ENCODE data around the gene PPFIA3.

PPFIA3 gene

DNA sequence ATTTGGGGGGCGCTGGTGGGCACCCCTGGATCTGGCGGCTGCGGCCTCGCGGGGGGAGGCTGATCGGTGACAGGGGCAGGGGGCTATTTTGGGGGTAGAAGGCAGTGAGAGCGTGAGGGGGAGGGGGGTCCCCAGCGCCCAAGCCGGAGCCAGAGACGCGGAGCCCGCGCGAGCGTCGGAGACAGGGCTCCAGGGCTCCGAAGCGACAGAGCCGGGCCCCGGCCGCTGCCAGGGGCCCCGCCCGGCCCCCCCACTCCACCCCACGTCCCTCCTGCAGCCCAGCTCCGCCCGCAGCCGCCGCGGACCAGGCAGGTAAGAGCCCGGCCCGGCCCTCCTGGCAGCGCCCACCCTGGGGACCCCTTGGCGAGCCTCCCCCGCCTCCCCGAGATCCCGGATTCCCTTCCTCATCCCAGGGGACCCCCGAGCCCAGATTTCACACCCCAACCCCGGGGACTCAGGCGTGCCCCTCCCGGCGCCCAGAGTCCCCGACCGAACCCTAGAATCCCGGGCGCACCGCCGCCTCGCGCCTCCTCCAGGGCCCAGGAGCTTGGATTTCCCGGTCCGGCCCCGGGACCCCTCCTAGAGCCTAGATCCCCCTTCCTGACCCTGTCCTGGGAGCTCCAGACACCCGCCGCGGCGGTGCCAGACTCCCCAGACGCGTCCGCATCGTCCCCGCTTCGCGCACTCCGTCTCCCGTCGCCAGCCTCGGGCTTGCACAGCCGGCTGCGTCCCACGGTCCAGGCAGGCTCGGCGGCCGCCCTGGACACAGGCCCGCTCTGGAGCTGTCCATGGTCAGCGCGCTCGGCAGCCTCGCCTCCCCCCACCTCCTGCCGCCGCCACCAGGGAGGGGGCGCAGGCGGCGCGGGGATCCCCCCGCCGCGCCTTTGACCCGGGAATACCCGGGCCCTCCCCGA is at the start of gene PPFIA3:
TSS of gene PPFIA3 (plus strand) at position 134 of the 914 bp plus-strand sequence. CDS start 8,330 bp downstream, outside the sequence.
- DNase-seq, result peak; percentile 35

- no peak for DNase-seq
Measured at GRCh38 chr19:49070416-49070815, 48.9 kb upstream of the PPFIA3 start.

- DNase-seq, result no peak
Measured at GRCh38 chr19:49071860-49072547, 47.3 kb upstream of the PPFIA3 start.

DNA sequence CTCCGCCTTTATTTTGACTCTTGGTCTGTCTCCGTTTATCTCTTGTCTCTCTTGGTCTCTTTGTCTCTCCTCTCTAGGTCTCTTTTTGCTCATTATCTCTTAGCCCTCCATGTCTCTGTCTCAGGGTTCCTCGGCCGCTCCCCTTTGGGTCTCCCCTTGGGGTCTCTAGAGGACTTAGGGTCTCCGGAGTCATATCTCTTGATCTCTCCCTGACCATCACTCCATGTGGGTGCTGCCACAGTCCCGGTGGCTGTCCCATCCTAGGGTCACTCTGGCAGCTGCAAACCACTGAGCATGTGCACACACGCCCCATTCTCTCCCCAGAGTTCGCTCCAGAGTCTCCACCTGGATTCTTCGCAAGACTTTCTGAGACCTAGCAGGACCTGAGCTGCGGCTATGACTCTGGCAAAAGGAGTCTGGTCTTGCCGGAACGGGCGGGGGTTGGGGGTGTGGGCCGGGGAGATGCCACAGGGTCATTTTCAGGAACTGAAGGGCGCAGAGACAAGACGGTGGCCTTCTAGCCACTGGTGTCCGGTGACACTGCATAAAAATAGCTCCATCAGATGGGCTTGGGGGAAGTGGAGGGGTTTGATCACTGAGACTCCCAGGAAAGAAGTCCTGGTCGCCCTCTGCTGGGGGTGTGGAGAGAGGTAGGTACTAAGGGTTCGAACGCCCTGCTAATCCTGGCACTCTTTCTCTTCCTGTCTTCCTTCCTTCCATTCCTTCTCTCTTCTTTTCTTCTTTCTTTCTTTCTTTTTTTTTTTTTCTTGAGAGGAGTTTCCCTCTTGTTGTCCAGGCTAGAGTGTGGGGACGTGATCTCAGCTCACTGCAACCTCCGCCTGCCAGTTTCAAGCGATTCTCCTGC is 45.6 kb upstream of the PPFIA3 start:
- no peak for DNase-seq

DNA sequence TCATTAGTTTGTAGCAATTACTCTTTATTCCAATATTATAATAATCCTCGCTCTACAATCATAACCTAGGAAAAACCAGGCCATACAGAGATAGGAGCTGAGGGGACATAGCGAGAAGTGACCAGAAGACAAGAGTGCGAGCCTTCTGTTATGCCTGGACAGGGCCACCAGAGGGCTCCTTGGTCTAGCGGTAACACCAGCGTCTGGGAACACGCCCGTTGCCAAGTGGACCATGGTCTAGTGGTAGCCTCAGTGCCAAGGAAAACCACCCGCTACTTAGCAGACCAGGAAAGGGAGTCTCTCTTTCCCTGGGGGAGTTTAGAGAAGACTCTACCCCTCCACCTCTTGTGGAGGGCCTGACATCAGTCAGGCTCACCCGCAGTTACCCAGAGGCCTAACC is 44.5 kb upstream of the PPFIA3 start:
- peak; percentile 19 for DNase-seq

DNA sequence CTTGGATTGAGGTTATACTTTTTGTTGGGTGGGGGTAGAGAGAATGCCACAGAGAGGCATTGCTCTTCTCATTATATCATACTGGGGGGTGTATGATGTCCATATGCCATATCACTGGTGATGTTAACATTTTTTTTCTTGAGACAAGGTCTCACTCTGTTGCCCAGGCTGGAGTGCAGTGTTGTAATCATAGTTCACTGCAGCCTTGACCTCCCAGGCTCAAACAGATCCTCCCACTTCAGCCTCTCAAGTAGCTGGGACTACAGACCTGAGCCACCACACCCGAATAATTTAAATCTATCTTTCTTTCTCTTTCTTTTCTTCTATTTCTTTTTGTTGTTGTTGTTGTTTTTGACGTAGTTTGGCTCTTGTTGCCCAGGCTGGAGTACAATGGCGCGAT is 39.0 kb upstream of the PPFIA3 start:
- no peak for DNase-seq

GRCh38 chr19:49081273-49081672 is 38.1 kb upstream of the PPFIA3 start:
- DNase-seq, result no peak

GRCh38 chr19:49084206-49085019 is 34.9 kb upstream of the PPFIA3 start:
- no peak for DNase-seq

GRCh38 chr19:49085020-49085867 is 34.1 kb upstream of the PPFIA3 start, which contains the start of gene SNRNP70:
SNRNP70 (plus strand) TSS chr19:49085451; CDS start chr19:49086415, 964 bp downstream.
- DNase-seq, result peak; percentile 100

DNA sequence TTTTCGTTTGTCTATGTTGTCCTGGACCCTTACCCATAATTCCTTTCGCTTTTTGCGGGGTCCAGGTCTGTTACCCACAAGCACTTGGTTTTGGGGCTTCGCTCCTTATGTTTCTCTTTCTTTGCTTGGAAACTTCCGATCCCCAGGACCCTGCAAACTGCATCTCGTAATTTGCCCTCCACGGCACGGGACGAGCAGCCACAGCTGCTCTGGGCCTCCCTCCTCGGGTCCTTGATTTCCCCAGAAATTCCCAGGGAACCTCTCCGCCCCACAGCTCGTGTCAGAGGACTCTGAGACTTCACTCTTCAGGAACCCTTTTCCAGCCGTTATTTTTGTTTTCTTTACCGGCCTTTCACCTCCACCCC is 33.5 kb upstream of the PPFIA3 start:
- no peak for DNase-seq

DNA sequence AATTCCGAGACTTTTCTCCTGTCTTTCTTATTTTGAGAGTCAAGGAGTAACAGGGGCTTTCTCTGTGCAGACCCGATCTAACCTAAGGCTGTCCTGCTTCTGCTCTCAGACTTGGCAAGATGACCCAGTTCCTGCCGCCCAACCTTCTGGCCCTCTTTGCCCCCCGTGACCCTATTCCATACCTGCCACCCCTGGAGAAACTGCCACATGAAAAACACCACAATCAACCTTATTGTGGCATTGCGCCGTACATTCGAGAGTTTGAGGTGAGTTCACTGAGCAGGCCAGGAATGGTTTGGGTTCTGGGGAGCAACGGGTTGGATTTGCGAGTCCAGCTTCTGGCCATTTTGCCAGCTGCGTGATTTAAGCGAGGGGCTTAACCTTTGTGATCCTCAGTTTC is 33.0 kb upstream of the PPFIA3 start:
- no peak for DNase-seq

DNA sequence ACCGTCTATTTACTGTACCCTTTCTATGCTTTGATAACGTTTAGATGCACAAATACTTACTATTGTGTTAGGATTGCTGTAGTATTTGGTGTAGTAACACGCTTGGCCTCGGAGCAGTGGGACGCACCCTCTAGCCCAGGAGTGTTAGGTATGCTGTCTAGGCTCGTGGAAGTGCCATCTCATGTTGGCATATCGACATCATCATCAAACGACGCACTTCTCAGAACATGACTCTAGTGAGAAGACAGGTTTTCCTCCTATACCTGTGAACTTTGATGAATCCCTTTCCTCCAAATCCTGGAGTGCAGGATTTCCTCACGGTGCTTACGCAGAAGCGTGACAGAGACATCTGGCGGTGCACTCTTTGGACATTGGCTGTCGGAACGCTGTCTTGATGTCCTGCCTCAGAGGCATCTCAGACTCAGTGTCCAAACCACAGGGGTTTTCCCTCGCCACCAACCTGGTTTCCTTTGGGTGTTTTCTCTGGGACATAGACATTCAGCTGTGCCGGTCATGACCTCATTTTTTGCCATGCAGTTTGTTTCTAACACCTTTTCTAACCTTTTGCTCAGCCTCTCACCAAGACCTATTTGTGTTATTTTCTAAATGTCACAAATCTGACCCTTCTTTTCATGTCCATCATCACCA is 27.8 kb upstream of the PPFIA3 start:
- no peak for DNase-seq

DNA sequence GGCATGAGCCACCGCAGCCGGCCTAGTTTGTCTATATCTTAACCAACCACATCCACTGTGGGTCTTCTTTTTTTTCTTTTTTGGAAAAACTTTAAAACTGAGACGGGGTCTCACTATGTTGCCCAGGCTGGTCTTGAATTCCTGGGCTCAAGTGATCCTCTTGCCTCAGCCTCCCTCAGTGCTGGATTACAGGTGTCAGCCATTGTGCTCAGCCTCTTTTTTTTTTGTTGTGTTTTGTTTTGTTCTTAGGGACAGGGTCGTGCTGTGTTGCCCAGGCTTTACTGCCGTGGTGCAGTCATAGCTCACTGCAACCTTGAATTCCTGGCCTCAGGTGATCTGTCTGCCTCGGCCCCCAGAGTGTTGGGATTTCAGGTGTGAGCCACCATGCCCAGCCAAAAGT is 26.7 kb upstream of the PPFIA3 start:
- no peak for DNase-seq

- DNase-seq, result no peak
Measured at GRCh38 chr19:49094505-49095482, 24.6 kb upstream of the PPFIA3 start.

DNA sequence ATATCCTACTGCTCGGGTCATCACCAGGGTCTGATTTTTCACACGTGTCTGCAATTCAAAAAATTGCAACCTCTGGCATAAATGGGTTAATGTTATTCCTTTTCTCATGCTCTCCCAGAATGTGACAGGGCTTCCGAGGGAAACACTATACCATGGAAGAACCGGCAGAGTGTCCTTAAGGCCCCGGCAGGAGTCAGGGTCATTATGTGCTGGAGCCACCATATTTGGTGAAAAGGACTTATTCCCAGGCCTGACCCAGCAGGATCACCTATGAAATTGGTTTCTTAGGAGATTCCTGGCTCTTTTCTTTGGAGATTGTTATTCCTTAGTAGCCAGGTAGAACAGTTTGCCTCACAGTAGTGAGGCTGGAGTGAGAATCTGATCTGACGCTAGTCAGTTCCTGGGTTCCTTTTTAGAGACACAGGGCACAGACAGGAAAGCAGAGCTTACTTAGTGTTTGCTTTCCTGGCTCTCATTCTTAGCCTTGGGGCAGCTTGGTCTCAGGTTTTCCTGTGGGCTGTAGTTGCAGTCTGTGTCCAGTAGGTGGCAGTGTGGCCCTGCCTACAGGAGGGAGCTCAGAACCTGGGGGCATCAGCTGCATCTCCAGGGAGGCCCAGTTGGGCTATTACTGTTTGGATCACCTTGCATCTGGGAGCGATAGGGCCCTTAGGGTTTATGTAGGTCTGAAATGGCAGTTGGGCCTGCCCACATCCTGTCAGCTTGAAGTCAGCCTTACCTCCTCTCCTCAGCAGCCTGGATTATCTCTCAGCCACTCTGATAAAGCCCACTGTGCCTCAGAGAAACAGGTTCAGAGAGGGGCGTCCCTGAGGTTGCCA is 21.7 kb upstream of the PPFIA3 start:
- peak; percentile 84 for DNase-seq

GRCh38 chr19:49098795-49099194 is 20.5 kb upstream of the PPFIA3 start:
- DNase-seq, result no peak

GRCh38 chr19:49101160-49101559 is 18.2 kb upstream of the PPFIA3 start:
- DNase-seq, result no peak

DNA sequence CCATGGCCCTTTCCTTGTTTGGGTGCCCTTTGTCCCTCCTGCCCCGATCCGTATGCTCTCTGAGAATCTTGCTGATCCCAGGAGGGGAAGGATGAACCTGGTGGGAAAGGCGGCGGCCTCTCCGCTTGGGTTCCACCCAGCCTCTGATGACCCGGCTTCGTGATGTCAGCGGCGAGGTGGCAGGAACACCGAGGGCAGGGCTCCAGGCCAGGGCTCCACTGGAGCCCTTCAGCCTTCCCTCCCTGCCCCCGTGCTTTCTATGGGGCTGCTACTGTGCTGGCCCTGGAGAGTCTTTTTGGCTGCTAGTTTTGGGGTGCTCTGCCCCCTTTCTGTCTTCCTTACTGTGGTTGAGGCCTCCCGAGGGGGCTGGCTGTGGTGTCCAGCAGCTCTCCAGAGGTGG is 17.0 kb upstream of the PPFIA3 start:
- no peak for DNase-seq
